HG03139 (cell line): ENCODE results near the gene CDCP2.
"Not testable (repeated sequence)": the region's sequence is repeated elsewhere in the genome, so short reads cannot be mapped to it uniquely, and the experiment has no call there.

ENCODE experiments used
- ATAC-seq: cut with Tn5 transposase; IDR thresholded peaks from one replicate; pipeline ENCODE4 v1.9.1; 2021; ENCODE audit not compliant: unreplicated experiment

The CDCP2 gene

DNA sequence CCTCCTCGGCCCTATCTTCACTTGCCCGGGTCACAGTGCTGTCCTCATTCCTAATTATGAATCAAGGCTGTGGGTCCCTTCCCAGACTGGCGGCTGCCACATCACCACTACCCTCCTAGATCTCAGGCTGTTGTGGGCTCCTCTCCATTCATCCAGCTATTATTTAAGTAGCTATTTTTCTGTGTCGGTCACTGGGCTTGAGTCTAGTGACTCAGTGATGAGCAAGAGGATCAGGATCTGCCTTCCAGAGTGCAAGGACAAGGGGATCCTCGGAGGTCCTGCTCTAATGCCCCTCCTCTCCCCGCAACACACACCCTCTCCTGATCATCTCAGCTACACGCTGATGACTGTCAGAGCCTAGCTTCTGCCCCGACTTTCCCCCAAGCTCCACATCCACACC, 34.1 kb downstream of the CDCP2 start:
- ATAC-seq, result no peak

GRCh38 chr1:54117815-54118563, 34.8 kb downstream of the CDCP2 start:
- no peak for ATAC-seq

- ATAC-seq, result no peak
These were observed 37.3 kb downstream of the CDCP2 start for GRCh38 chr1:54115520-54115919.

DNA sequence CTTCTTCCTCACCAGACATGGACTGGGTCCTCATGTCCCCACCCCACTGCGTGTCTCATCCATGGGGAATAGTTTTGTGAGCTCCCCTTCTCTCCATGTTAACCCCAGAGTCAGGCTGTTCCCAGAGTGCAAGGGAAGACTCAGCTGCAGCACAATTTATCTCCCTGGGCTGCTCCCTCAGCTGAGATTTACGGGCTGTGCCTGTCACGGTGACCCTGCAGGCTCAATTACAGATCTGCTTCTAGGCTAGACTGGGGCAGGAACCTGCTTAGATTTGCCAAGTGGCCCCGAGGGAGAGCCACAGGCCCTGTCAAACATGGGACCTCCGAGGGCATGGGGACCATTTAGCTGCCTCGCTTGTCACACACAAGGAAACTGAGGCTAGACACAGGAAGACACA, 37.8 kb downstream of the CDCP2 start:
- ATAC-seq, result no peak

DNA sequence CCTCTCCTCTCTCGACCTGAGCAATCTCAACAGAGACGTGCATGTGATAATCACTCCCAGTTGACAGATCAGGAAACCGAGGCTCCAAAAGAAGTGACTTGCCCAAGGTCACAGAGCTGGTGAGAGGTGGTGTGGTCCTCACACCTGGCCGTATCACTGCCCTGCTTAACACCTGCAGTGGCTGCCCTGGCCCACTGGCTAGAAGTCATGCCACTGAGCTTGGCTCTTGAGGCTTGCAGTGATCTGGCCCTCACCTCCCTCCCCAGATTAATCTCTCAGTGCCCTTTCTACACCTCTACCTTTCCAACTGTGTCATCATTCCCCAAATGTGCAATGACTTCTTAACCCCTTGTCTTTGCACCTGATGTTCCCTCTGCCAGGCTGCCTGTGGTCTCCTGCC, 38.8 kb downstream of the CDCP2 start:
- no peak for ATAC-seq

DNA sequence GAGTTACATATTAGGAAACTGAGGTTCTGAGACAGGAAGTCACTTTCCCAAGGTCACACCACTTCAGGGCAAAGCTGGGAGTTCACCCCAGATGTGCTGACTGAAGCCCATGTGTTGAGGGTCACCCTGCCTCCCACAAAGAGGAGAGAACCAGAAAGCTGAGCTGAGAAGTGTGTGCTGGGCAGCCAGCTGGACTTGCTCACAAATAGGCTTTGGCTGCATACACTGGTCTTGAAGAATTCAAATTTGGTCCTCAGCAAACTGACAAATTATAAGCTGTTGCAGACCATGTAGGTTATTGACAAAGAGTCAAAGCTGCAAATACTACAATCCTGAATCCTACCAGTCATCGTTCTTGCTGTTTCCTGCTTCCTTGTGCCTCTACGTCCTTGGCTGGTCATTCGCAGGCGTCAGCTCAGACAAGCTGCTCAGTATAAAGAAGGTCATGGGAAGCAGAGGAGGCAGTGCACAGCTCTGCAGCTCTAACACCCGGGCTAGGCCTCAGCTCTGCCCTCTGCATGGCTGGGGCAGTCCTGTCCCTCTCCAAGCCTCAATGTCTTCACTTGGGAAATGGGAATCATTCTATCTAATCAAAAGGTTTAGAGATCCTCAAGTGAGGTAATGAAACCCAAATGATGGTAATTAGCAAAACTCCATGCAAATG, 40.0 kb downstream of the CDCP2 start:
- no peak for ATAC-seq

- no peak for ATAC-seq
These were observed 40.8 kb downstream of the CDCP2 start for GRCh38 chr1:54112027-54112426.

GRCh38 chr1:54111624-54112023, 41.2 kb downstream of the CDCP2 start:
- ATAC-seq, result no peak

DNA sequence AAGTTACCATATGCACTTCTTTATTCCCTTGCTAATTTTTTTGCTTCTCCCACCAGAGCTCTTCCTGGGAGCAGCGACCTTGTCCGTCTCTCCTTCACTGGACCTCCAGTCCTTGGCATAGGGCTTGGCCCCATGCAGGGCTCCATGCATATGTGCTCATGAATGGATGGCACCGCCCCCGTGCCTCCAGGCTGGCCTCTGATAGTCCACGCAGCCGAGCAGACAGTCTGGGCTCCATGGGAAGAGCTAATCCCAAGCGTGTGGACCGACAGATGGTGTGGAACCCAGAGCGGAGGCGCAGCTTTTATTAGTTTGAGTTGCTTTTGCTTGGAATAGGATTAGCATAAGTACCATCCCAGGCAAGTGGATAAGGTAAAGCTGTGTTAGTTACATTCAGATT, 41.8 kb downstream of the CDCP2 start:
- ATAC-seq, result no peak

DNA sequence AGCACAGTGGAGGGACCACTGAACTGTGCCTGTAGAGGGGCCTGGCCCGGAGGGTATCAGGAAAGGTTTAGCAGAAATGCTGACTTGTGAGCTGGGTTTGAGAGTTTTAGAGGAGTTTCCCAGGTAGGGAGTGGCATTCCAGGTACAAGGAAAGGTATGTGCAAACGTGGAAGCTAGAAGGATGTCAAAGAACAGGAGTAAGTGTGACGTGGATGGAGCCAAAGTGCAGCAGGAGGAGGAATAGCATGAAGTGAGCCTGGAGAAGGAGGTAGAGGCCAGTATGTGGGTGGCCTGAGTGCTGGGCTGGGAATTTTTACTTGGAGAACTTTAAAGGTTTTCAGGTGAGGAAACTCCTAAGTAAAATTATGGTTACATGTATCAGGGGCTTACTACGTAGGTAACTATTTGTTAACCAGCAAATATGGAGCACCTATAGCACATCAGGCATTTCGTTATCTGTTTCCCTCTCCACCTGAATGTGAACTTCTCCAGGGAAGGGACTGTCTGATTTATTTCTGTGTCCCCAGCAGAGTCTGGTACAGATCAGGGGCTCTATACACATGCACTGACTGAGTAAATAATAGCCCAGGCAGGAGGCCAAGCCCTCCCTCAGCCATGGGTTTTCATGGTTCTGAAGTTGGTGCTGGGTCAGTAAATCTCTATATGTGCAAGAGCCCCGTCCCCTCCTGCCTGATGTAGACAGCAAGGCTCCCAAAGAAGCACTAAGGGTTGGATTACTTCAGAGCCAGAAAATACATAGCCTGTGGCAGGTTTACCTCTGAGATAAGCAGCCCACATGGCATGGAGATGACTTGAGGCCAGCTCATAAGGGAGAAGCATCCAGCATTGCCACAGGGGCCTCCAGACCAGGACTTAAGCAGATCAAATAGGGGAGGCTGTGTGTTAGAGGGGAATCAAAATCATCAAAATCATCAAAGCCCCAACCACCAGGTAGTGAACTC, 43.4 kb downstream of the CDCP2 start:
- no peak for ATAC-seq

DNA sequence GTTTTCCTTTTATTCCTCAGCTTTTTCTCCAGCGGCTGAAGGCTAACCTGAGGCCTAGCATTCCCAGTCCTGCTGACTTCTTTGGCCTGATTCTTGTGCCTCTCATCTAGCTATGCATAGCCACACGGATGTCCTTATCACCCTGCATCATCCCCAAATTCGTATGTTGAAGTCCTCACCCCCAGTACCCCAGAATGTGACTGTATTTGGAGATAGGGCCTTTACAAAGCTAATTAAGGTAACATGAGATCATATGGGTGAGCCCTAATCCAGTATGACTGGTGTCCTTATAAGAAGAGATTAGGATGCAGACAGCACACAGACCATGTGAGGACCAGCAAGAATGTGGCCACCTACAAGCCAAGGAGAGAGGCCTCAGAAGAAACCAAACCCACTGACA, 44.6 kb downstream of the CDCP2 start:
- no peak for ATAC-seq

- ATAC-seq, result no peak
These were observed 45.7 kb downstream of the CDCP2 start for GRCh38 chr1:54107131-54107530.

DNA sequence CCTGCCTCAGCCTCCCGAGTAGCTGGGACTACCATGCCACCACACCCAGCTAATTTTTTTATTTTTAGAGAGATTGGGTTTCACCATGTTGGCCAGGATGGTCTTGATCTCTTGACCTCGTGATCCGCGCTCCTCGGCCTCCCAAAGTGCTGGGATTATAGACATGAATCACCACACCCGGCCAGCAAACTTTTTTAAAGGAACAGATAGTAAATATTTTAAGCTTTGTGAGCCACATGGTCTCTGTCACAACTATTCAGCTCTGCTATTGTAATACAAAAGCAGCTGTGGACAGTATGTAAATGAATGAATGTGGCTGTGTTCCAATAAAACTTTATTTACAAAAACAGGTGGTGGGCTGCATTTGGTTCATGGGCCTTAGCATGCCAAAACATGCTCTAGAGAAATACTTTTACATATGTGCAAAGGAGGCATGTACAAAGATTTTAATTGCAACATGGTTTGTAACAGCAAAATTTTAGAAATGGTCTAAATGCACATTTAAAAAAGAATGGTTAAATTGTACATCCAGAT, 47.0 kb downstream of the CDCP2 start:
- ATAC-seq, result no peak

DNA sequence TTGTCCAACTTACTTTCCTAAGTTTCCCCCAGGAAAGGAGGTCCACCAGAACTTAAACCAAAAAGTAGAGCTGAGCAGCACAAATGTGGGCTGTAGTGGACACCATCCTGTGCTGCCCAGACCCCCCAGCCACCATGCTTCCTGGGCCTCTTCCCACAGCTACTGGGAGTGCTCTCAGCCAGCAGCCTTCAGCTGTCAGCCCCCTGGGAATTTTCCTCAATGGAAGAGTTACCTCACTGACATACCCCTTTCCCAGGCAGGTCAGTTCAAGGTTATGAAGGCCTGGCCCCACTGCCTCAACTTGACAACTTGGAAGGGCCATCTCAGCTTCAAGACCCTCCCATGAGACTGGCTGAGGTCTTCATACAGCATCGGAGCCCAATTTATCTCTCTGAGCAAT, 47.7 kb downstream of the CDCP2 start:
- ATAC-seq, result no peak

DNA sequence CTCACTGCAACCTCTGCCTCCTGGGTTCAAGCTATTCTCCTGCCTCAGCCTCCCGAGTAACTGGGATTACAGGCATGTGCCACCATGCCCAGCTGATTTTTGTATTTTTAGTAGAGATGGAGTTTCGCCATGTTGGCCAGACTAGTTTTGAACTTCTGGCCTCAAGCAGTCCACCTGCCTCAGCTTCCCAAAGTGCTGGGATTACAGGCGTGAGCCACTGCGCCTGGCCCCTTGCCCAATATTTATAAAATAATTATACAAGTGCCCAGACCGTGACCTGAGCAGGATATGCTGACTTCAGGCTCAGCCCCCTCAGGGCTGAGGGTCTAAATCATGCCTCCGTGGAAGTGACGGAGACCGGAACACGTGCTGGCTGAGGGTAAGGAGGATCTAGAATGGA, 48.2 kb downstream of the CDCP2 start:
- not testable (repeated sequence) for ATAC-seq

- no peak for ATAC-seq
These were observed 49.4 kb downstream of the CDCP2 start for GRCh38 chr1:54103414-54103813.

- no peak for ATAC-seq
These were observed 52.3 kb downstream of the CDCP2 start for GRCh38 chr1:54100500-54100899.

DNA sequence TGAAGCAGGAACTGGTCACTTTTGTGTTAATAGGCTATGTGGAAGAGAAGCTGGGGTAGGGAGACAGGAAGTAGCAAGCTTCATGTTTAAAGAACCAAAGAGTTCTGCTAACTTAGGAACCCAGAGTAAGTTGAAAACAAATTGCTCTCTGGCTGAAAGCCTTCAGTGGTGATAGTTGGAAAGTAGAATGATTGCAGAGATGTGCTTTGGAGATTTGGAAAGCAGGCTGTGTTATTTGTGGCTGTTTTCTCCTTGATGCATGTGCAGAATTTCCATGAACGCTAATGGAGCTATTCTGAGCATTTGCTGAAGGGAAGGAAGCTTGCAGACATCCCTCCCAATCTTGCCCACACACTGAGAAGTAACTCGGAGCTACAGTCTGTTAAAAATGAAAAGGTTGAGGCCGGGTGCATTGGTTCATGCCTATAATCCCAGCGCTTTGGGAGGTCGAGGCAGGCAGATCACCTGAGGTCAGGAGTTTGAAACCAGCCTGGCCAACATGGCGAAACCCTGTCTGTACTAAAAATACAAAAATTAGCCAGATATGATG, 53.7 kb downstream of the CDCP2 start:
- no peak for ATAC-seq

DNA sequence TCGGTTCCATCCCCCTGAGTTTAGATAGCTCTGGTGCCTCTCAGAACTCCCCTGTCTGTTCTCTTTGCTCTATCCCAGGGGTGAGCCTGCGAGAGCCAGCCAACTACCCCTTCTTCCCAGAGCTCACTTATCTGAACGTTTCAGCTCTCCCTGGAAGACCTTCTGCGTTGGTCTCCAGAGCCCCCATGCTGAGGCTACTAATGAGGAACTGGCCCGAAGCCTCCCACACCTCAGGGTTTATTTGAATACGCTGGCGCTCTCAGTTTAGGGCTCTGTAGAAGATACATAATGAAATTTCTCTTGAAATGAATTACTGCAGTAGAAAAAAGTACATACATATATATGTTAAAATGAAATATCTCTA, 55.9 kb downstream of the CDCP2 start:
- no peak for ATAC-seq

GRCh38 chr1:54096227-54096876, 56.4 kb downstream of the CDCP2 start:
- no peak for ATAC-seq
